C4-2B (cell line): ENCODE results near the gene EML6.

Experiments
- H3K27ac ChIP-seq: fragments of 450-650 bp; 2 replicates; pipeline ENCODE4 v1.5.1; 2017
- CTCF ChIP-seq: fragments of 450-650 bp; conservative IDR thresholded peaks from 2 replicates; pipeline ENCODE4 v1.5.1; 2017; ENCODE audit warnings: mild to moderate bottlenecking
- ZFX ChIP-seq: fragments of 450-650 bp; IDR thresholded peaks from 2 replicates; pipeline ENCODE4 v1.6.1; 2017

Gene EML6

GRCh38 chr2:54903736-54904554, 180.5 kb downstream of the EML6 start:
- TF ChIP-seq ZFX (no peak), CTCF (no peak)
- no peak overlapping the region for H3K27ac ChIP-seq

- TF ChIP-seq CTCF (no peak), ZFX (no peak)
- H3K27ac ChIP-seq = no peak overlapping the region
These were observed 181.4 kb downstream of the EML6 start for GRCh38 chr2:54904836-54905235.

GRCh38 chr2:54906716-54907115, 183.3 kb downstream of the EML6 start:
- TF ChIP-seq CTCF = no peak
- TF ChIP-seq ZFX = no peak
- no peak overlapping the region for H3K27ac ChIP-seq

GRCh38 chr2:54907663-54908062, 184.2 kb downstream of the EML6 start:
- no peak for TF ChIP-seq CTCF
- TF ChIP-seq ZFX = no peak
- no peak overlapping the region for H3K27ac ChIP-seq

GRCh38 chr2:54908591-54908990, 185.1 kb downstream of the EML6 start:
- no peak overlapping the region for H3K27ac ChIP-seq
- no peak for TF ChIP-seq CTCF
- TF ChIP-seq ZFX = no peak

- TF ChIP-seq CTCF (no peak), ZFX (no peak)
- no peak overlapping the region for H3K27ac ChIP-seq
These were observed 185.5 kb downstream of the EML6 start for GRCh38 chr2:54909001-54909400.

- TF ChIP-seq CTCF (no peak), ZFX (no peak)
These were observed 188.8 kb downstream of the EML6 start for GRCh38 chr2:54912305-54912704.

More at GRCh38 chr2:54912305-54912704, 188.8 kb downstream of the EML6 start:
- no peak overlapping the region for H3K27ac ChIP-seq
